WTC11 (cell line): ENCODE data around the gene STAP2. TPM values are rescaled to one million over a fixed set of nuclear protein-coding genes. Genes with fewer than 3 reads are reported as not detected.

Experiments used
- ATAC-seq: fragments of 200-7000 bp; cut with Tn5 transposase; 2 replicates; pipeline ENCODE4 v1.10.0; 2021; ENCODE audit warnings: mild to moderate bottlenecking, moderate library complexity
- CTCF ChIA-PET: fragments of 300-600 bp; sonication (Branson Sonifier 250); formaldehyde crosslinking; loops from one replicate; lab custom pipeline; 2021; ENCODE audit warnings: antibody characterized with exemption; lab: Charles Lee
- POLR2A ChIA-PET: fragments of 350-600 bp; sonication (Branson Sonifier 250); formaldehyde crosslinking; loops from one replicate; lab custom pipeline; 2021; ENCODE audit warnings: antibody characterized with exemption; lab: Charles Lee
- DNase-seq: peaks from one replicate; pipeline ENCODE4 v3.0.0; 2021; ENCODE audit warnings: low spot score
- H3K27ac Mint-ChIP-seq: 2 replicates; pipeline ENCODE4 v1.8.0; 2021; ENCODE audit warnings: mixed read lengths
- H3K27me3 Mint-ChIP-seq: 2 replicates; pipeline ENCODE4 v1.8.0; 2021; ENCODE audit warnings: low read depth, mild to moderate bottlenecking, moderate library complexity, mixed read lengths
- H3K36me3 Mint-ChIP-seq: 2 replicates; pipeline ENCODE4 v1.8.0; 2021; ENCODE audit warnings: mixed read lengths
- H3K4me1 Mint-ChIP-seq: 2 replicates; pipeline ENCODE4 v1.8.0; 2022; ENCODE audit warnings: mixed read lengths
- H3K4me3 Mint-ChIP-seq: 2 replicates; pipeline ENCODE4 v1.8.0; 2021; ENCODE audit warnings: mild to moderate bottlenecking, moderate library complexity, mixed read lengths
- H3K9me3 Mint-ChIP-seq: 2 replicates; pipeline ENCODE4 v1.8.0; 2021; ENCODE audit warnings: mixed read lengths
- ATF2 ChIP-seq: sonication (generic); formaldehyde crosslinking; IDR thresholded peaks from 2 replicates; pipeline ENCODE4 v1.8.1; 2022; ENCODE audit warnings: low read depth, missing genetic modification reagents, borderline replicate concordance
- ATF6 ChIP-seq: sonication (generic); formaldehyde crosslinking; IDR thresholded peaks from 2 replicates; pipeline ENCODE4 v1.8.1; 2023; ENCODE audit warnings: mild to moderate bottlenecking, missing genetic modification reagents
- CBFB ChIP-seq: sonication (generic); formaldehyde crosslinking; IDR thresholded peaks from 2 replicates; pipeline ENCODE4 v1.8.1; 2022; ENCODE audit warnings: mild to moderate bottlenecking, low read depth, missing genetic modification reagents
- E2F4 ChIP-seq: sonication (generic); formaldehyde crosslinking; IDR thresholded peaks from 2 replicates; pipeline ENCODE4 v1.8.1; 2022; ENCODE audit warnings: low read depth, mild to moderate bottlenecking, moderate library complexity, missing genetic modification reagents, borderline replicate concordance
- ERG ChIP-seq: fragments of 250-450 bp; sonication (Bioruptor Pico); IDR thresholded peaks from 2 replicates; pipeline ENCODE4 v1.8.0; 2021; ENCODE audit warnings: mild to moderate bottlenecking
- GABPB1 ChIP-seq: sonication (generic); formaldehyde crosslinking; IDR thresholded peaks from 2 replicates; pipeline ENCODE4 v1.8.1; 2023; ENCODE audit warnings: mild to moderate bottlenecking, missing genetic modification reagents
- GTF2I ChIP-seq: fragments of 250-450 bp; sonication (Bioruptor Pico); conservative IDR thresholded peaks from 2 replicates; pipeline ENCODE4 v1.4.0; 2021; ENCODE audit warnings: mild to moderate bottlenecking
- JUN ChIP-seq: sonication (generic); formaldehyde crosslinking; IDR thresholded peaks from 2 replicates; pipeline ENCODE4 v1.8.0; 2023; ENCODE audit warnings: mild to moderate bottlenecking, missing genetic modification reagents
- NFATC4 ChIP-seq: fragments of 250-450 bp; sonication (Bioruptor Pico); IDR thresholded peaks from 2 replicates; pipeline ENCODE4 v1.9.0; 2021; ENCODE audit warnings: mild to moderate bottlenecking
- NFYB ChIP-seq: sonication (generic); formaldehyde crosslinking; conservative IDR thresholded peaks from 2 replicates; pipeline ENCODE4 v1.8.0; 2022; ENCODE audit warnings: low read depth, missing genetic modification reagents
- NR3C1 ChIP-seq: sonication (generic); formaldehyde crosslinking; conservative IDR thresholded peaks from 2 replicates; pipeline ENCODE4 v1.8.1; 2023; ENCODE audit warnings: low read depth, mild to moderate bottlenecking, missing genetic modification reagents
- OVOL2 ChIP-seq: fragments of 250-450 bp; sonication (Bioruptor Pico); IDR thresholded peaks from 2 replicates; pipeline ENCODE4 v1.9.0; 2021; ENCODE audit warnings: mild to moderate bottlenecking, borderline replicate concordance
- SOX15 ChIP-seq: fragments of 250-450 bp; sonication (Bioruptor Pico); IDR thresholded peaks from 2 replicates; pipeline ENCODE4 v1.9.0; 2021; ENCODE audit warnings: mild to moderate bottlenecking
- TCF7 ChIP-seq: sonication (generic); formaldehyde crosslinking; IDR thresholded peaks from 2 replicates; pipeline ENCODE4 v1.8.0; 2022; ENCODE audit warnings: mild to moderate bottlenecking, low read depth, missing genetic modification reagents, moderate library complexity
- ZBTB43 ChIP-seq: sonication (generic); formaldehyde crosslinking; IDR thresholded peaks from 2 replicates; pipeline ENCODE4 v1.8.1; 2023; ENCODE audit warnings: mild to moderate bottlenecking, missing genetic modification reagents
- ZNF423 ChIP-seq: fragments of 250-450 bp; sonication (Bioruptor Pico); IDR thresholded peaks from 2 replicates; pipeline ENCODE4 v2.1.2; 2022; ENCODE audit warnings: mild to moderate bottlenecking, moderate library complexity
- total RNA-seq: library from RNA; stranded (reverse); gene quantifications from 3 replicates; pipeline ENCODE4 v1.2.3, GENCODE V29; 2021
- TF ChIP-seq, protein P1 (sequence below): sonication (generic); formaldehyde crosslinking; IDR thresholded peaks from 2 replicates; pipeline ENCODE4 v1.8.0; 2023; ENCODE audit warnings: mild to moderate bottlenecking, missing genetic modification reagents
- TF ChIP-seq, protein P2 (sequence below): sonication (generic); formaldehyde crosslinking; IDR thresholded peaks from 2 replicates; pipeline ENCODE4 v1.8.0; 2023; ENCODE audit warnings: missing genetic modification reagents
- TF ChIP-seq, protein P3 (sequence below): fragments of 200-600 bp; IDR thresholded peaks from 2 replicates; pipeline ENCODE4 v1.8.0; 2022; ENCODE audit warnings: antibody characterized with exemption
- TF ChIP-seq, protein P4 (sequence below): fragments of 250-450 bp; sonication (Bioruptor Pico); IDR thresholded peaks from 2 replicates; pipeline ENCODE4 v1.9.0; 2021; ENCODE audit warnings: moderate library complexity, mild to moderate bottlenecking, inconsistent platforms, borderline replicate concordance
- TF ChIP-seq, protein P5 (sequence below): sonication (generic); formaldehyde crosslinking; IDR thresholded peaks from 2 replicates; pipeline ENCODE4 v1.8.1; 2022; ENCODE audit warnings: mild to moderate bottlenecking, moderate library complexity, missing genetic modification reagents

The STAP2 gene
- total RNA-seq, 1 experiment from 2014 or later: 18.2 TPM

GRCh38 chr19:4357095-4357797 lies 18.6 kb upstream of the STAP2 start (continued):
- TF ChIP-seq ATF6 (CRISPR knock-in tag) (no peak), ZNF423 (no peak), NFYB (CRISPR knock-in tag) (no peak), CBFB (CRISPR knock-in tag) (no peak), NFATC4 (CRISPR knock-in tag) (no peak), ERG (CRISPR knock-in tag) (no peak)
- TF ChIP-seq, protein P1, sequence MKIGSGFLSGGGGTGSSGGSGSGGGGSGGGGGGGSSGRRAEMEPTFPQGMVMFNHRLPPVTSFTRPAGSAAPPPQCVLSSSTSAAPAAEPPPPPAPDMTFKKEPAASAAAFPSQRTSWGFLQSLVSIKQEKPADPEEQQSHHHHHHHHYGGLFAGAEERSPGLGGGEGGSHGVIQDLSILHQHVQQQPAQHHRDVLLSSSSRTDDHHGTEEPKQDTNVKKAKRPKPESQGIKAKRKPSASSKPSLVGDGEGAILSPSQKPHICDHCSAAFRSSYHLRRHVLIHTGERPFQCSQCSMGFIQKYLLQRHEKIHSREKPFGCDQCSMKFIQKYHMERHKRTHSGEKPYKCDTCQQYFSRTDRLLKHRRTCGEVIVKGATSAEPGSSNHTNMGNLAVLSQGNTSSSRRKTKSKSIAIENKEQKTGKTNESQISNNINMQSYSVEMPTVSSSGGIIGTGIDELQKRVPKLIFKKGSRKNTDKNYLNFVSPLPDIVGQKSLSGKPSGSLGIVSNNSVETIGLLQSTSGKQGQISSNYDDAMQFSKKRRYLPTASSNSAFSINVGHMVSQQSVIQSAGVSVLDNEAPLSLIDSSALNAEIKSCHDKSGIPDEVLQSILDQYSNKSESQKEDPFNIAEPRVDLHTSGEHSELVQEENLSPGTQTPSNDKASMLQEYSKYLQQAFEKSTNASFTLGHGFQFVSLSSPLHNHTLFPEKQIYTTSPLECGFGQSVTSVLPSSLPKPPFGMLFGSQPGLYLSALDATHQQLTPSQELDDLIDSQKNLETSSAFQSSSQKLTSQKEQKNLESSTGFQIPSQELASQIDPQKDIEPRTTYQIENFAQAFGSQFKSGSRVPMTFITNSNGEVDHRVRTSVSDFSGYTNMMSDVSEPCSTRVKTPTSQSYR: no peak
- TF ChIP-seq, protein P2, sequence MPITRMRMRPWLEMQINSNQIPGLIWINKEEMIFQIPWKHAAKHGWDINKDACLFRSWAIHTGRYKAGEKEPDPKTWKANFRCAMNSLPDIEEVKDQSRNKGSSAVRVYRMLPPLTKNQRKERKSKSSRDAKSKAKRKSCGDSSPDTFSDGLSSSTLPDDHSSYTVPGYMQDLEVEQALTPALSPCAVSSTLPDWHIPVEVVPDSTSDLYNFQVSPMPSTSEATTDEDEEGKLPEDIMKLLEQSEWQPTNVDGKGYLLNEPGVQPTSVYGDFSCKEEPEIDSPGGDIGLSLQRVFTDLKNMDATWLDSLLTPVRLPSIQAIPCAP (CRISPR knock-in tag): no peak
- TF ChIP-seq, protein P3, sequence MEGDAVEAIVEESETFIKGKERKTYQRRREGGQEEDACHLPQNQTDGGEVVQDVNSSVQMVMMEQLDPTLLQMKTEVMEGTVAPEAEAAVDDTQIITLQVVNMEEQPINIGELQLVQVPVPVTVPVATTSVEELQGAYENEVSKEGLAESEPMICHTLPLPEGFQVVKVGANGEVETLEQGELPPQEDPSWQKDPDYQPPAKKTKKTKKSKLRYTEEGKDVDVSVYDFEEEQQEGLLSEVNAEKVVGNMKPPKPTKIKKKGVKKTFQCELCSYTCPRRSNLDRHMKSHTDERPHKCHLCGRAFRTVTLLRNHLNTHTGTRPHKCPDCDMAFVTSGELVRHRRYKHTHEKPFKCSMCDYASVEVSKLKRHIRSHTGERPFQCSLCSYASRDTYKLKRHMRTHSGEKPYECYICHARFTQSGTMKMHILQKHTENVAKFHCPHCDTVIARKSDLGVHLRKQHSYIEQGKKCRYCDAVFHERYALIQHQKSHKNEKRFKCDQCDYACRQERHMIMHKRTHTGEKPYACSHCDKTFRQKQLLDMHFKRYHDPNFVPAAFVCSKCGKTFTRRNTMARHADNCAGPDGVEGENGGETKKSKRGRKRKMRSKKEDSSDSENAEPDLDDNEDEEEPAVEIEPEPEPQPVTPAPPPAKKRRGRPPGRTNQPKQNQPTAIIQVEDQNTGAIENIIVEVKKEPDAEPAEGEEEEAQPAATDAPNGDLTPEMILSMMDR: no peak

DNA sequence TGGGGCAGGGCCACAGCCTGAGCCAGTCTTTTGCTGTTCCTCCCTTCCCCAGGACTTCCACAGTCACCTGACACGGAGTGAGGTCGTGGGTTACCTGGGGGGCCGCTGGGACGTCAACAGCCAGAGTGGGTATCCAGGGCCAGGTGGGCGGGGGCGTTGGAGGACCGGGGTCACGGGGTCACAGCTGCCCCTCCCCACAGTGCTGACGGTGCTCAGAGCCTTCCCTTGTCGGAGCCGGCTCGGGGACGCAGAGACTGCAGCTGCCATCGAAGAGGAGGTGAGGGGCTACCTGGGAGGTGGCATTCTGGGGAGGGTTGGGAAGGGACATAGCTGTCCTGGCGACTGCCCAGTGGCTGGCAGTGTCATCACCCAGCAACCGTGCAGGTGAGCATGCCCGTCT lies 16.3 kb upstream of the STAP2 start:
- Mint-ChIP-seq H3K27ac (no peak overlapping the region), H3K4me1 (no peaks in the 10 kb centered on the region), H3K4me3 (no peak overlapping the region), H3K36me3 (peaks cover 5% of the 10 kb centered on the region), H3K27me3 (no peaks in the 10 kb centered on the region), H3K9me3 (no peaks in the 10 kb centered on the region)
- no peak for DNase-seq
- CTCF ChIA-PET: interaction anchor here (0.6 to 1.3 kb wide), 3 partner anchors 46 to 88 kb away, joined by 3 to 7 read pairs (median 4); partner anchors contain the start of gene SH3GL1
- no peak for ATAC-seq
- POLR2A ChIA-PET: no interaction called here
- TF ChIP-seq ATF2 (CRISPR knock-in tag): no peak
- TF ChIP-seq, protein P4, sequence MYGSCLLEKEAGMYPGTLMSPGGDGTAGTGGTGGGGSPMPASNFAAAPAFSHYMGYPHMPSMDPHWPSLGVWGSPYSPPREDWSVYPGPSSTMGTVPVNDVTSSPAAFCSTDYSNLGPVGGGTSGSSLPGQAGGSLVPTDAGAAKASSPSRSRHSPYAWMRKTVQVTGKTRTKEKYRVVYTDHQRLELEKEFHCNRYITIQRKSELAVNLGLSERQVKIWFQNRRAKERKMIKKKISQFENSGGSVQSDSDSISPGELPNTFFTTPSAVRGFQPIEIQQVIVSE (CRISPR knock-in tag): no peak
- no peak for TF ChIP-seq JUN (CRISPR knock-in tag)
- TF ChIP-seq GABPB1 (CRISPR knock-in tag): no peak
- TF ChIP-seq, protein P5, sequence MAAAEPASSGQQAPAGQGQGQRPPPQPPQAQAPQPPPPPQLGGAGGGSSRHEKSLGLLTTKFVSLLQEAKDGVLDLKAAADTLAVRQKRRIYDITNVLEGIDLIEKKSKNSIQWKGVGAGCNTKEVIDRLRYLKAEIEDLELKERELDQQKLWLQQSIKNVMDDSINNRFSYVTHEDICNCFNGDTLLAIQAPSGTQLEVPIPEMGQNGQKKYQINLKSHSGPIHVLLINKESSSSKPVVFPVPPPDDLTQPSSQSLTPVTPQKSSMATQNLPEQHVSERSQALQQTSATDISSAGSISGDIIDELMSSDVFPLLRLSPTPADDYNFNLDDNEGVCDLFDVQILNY: no peak
- no peak for TF ChIP-seq TCF7 (CRISPR knock-in tag)
- TF ChIP-seq GTF2I: no peak
- TF ChIP-seq NR3C1: no peak
- no peak for TF ChIP-seq ZBTB43 (CRISPR knock-in tag)
- TF ChIP-seq OVOL2 (CRISPR knock-in tag): no peak
- TF ChIP-seq E2F4 (CRISPR knock-in tag): no peak
- no peak for TF ChIP-seq SOX15 (CRISPR knock-in tag)
